HUES48 (cell line): Measurements from ENCODE around the gene TRABD2B.

Experiments
- H3K27ac ChIP-seq: one replicate; pipeline ENCODE4 v1.7.0; 2013; ENCODE audit warnings: low read depth, low read length, inconsistent platforms
- H3K27me3 ChIP-seq: 2 replicates; pipeline ENCODE4 v1.6.1; 2013; ENCODE audit warnings: mild to moderate bottlenecking, low read length; ENCODE audit not compliant: control insufficient read depth, insufficient read depth
- H3K36me3 ChIP-seq: 2 replicates; pipeline ENCODE4 v1.6.1; 2013; ENCODE audit warnings: low read length; ENCODE audit not compliant: control insufficient read depth, insufficient read depth
- H3K4me1 ChIP-seq: 2 replicates; pipeline ENCODE4 v1.6.1; 2013; ENCODE audit warnings: mild to moderate bottlenecking, low read length; ENCODE audit not compliant: control insufficient read depth, insufficient read depth
- H3K4me3 ChIP-seq: 2 replicates; pipeline ENCODE4 v1.5.1; 2013; ENCODE audit warnings: mild to moderate bottlenecking, low read depth, low read length
- H3K9ac ChIP-seq: 2 replicates; pipeline ENCODE4 v1.6.1; 2013; ENCODE audit warnings: mild to moderate bottlenecking, low read depth, low read length, moderate library complexity
- H3K9me3 ChIP-seq: 2 replicates; pipeline ENCODE4 v1.6.1; 2013; ENCODE audit warnings: low read length; ENCODE audit not compliant: control insufficient read depth, insufficient read depth

Gene TRABD2B

GRCh38 chr1:47855230-47855629 lies 142.0 kb downstream of the TRABD2B start:
- H3K36me3 ChIP-seq: no peaks in the 10 kb centered on the region
- H3K27ac ChIP-seq: no peak overlapping the region
- H3K9me3 ChIP-seq: no peaks in the 10 kb centered on the region
- no peaks in the 10 kb centered on the region for H3K27me3 ChIP-seq
- peaks cover 7% of the 10 kb centered on the region; the same call in 1 of the 2 replicates for H3K4me1 ChIP-seq
- no peak overlapping the region for H3K9ac ChIP-seq
- no peak overlapping the region for H3K4me3 ChIP-seq

- H3K4me1 ChIP-seq: peaks cover 7% of the 10 kb centered on the region; the same call in 1 of the 2 replicates
These were observed 142.5 kb downstream of the TRABD2B start for GRCh38 chr1:47854552-47855144.

GRCh38 chr1:47853852-47854251 lies 143.3 kb downstream of the TRABD2B start:
- H3K9me3 ChIP-seq: no peaks in the 10 kb centered on the region
- no peak overlapping the region for H3K4me3 ChIP-seq
- no peaks in the 10 kb centered on the region for H3K27me3 ChIP-seq
- no peak overlapping the region for H3K9ac ChIP-seq
- H3K27ac ChIP-seq: no peak overlapping the region
- no peaks in the 10 kb centered on the region for H3K36me3 ChIP-seq
- peaks cover 7% of the 10 kb centered on the region; the same call in 1 of the 2 replicates for H3K4me1 ChIP-seq

More at GRCh38 chr1:47854552-47855144, 142.5 kb downstream of the TRABD2B start:
- Histone ChIP-seq H3K4me3 (no peak overlapping the region), H3K36me3 (no peaks in the 10 kb centered on the region), H3K27me3 (no peaks in the 10 kb centered on the region), H3K27ac (no peak overlapping the region), H3K9me3 (no peaks in the 10 kb centered on the region), H3K9ac (no peak overlapping the region)

GRCh38 chr1:47853059-47853458 lies 144.1 kb downstream of the TRABD2B start:
- Histone ChIP-seq H3K27ac (no peak overlapping the region), H3K9me3 (no peaks in the 10 kb centered on the region), H3K4me3 (no peak overlapping the region), H3K9ac (no peak overlapping the region), H3K36me3 (no peaks in the 10 kb centered on the region), H3K27me3 (no peaks in the 10 kb centered on the region), H3K4me1 (peaks cover 7% of the 10 kb centered on the region; the same call in 1 of the 2 replicates)

- no peak overlapping the region for H3K4me3 ChIP-seq
- no peak overlapping the region for H3K9ac ChIP-seq
- peaks cover 7% of the 10 kb centered on the region; the same call in 1 of the 2 replicates for H3K4me1 ChIP-seq
- no peak overlapping the region for H3K27ac ChIP-seq
- no peaks in the 10 kb centered on the region for H3K27me3 ChIP-seq
- no peaks in the 10 kb centered on the region for H3K36me3 ChIP-seq
- no peaks in the 10 kb centered on the region for H3K9me3 ChIP-seq
These were observed 145.0 kb downstream of the TRABD2B start for GRCh38 chr1:47852006-47852718.

GRCh38 chr1:47850451-47850850 lies 146.7 kb downstream of the TRABD2B start:
- H3K9me3 ChIP-seq: no peaks in the 10 kb centered on the region
- H3K9ac ChIP-seq: no peak overlapping the region
- H3K27ac ChIP-seq: no peak overlapping the region
- H3K4me3 ChIP-seq: no peak overlapping the region
- H3K27me3 ChIP-seq: no peaks in the 10 kb centered on the region
- no peaks in the 10 kb centered on the region for H3K36me3 ChIP-seq
- peaks cover 7% of the 10 kb centered on the region; the same call in 1 of the 2 replicates for H3K4me1 ChIP-seq

GRCh38 chr1:47849591-47850261 lies 147.5 kb downstream of the TRABD2B start:
- no peaks in the 10 kb centered on the region for H3K36me3 ChIP-seq
- no peaks in the 10 kb centered on the region for H3K27me3 ChIP-seq
- no peak overlapping the region for H3K4me3 ChIP-seq
- H3K9me3 ChIP-seq: no peaks in the 10 kb centered on the region
- H3K9ac ChIP-seq: no peak overlapping the region
- peaks cover 7% of the 10 kb centered on the region; the same call in 1 of the 2 replicates for H3K4me1 ChIP-seq
- no peak overlapping the region for H3K27ac ChIP-seq

GRCh38 chr1:47849005-47849521 lies 148.1 kb downstream of the TRABD2B start:
- Histone ChIP-seq H3K27me3 (no peaks in the 10 kb centered on the region), H3K27ac (no peak overlapping the region), H3K4me1 (peaks cover under 1% of the 10 kb centered on the region; the same call in 1 of the 2 replicates), H3K9me3 (no peaks in the 10 kb centered on the region), H3K9ac (no peak overlapping the region), H3K36me3 (no peaks in the 10 kb centered on the region), H3K4me3 (no peak overlapping the region)

- peaks cover 11% of the 10 kb centered on the region for H3K4me1 ChIP-seq
- no peaks in the 10 kb centered on the region for H3K36me3 ChIP-seq
- no peak overlapping the region for H3K27ac ChIP-seq
- no peaks in the 10 kb centered on the region for H3K9me3 ChIP-seq
- no peak overlapping the region for H3K9ac ChIP-seq
- H3K4me3 ChIP-seq: no peak overlapping the region
- H3K27me3 ChIP-seq: no peaks in the 10 kb centered on the region
These were observed 149.4 kb downstream of the TRABD2B start for GRCh38 chr1:47847763-47848162.

- Histone ChIP-seq H3K36me3 (no peaks in the 10 kb centered on the region), H3K4me1 (peaks cover 30% of the 10 kb centered on the region), H3K27ac (no peak overlapping the region), H3K27me3 (no peaks in the 10 kb centered on the region), H3K9me3 (no peaks in the 10 kb centered on the region), H3K4me3 (no peak overlapping the region), H3K9ac (no peak overlapping the region)
These were observed 152.6 kb downstream of the TRABD2B start for GRCh38 chr1:47844558-47844955.
